Choroid plexus epithelial cell (primary cell): Measurements from ENCODE around the gene CDH18.
"Not testable (repeated sequence)": the region's sequence is repeated elsewhere in the genome, so short reads cannot be mapped to it uniquely, and the experiment has no call there.

ENCODE experiments used
- DNase-seq: peaks from one replicate; pipeline ENCODE4 v3.0.0-alpha.2; 2010; ENCODE audit warnings: low read depth
- H3K4me3 ChIP-seq: 2 replicates; pipeline ENCODE4 v1.5.1; 2011; ENCODE audit warnings: low read depth, mild to moderate bottlenecking, control low read depth, low read length, moderate library complexity
- CTCF ChIP-seq: conservative IDR thresholded peaks from 2 replicates; pipeline ENCODE4 v1.5.1; 2011; ENCODE audit warnings: low read depth, mild to moderate bottlenecking, control low read depth, inconsistent platforms, low read length, moderate library complexity

The CDH18 gene

GRCh38 chr5:19853616-19854240 lies 134.3 kb downstream of the CDH18 start:
- H3K4me3 ChIP-seq, result no peak overlapping the region
- no peak for TF ChIP-seq CTCF
- DNase-seq, result peak; percentile 10

GRCh38 chr5:19837536-19838174 lies 150.3 kb downstream of the CDH18 start:
- TF ChIP-seq CTCF, result no peak
- DNase-seq, result no peak
- H3K4me3 ChIP-seq, result no peak overlapping the region

- no peak overlapping the region for H3K4me3 ChIP-seq
- no peak for TF ChIP-seq CTCF
- DNase-seq, result no peak
These were observed 152.6 kb downstream of the CDH18 start for GRCh38 chr5:19835442-19835841.

GRCh38 chr5:19812720-19813119 lies 175.3 kb downstream of the CDH18 start:
- not testable (repeated sequence) for H3K4me3 ChIP-seq, DNase-seq

DNA sequence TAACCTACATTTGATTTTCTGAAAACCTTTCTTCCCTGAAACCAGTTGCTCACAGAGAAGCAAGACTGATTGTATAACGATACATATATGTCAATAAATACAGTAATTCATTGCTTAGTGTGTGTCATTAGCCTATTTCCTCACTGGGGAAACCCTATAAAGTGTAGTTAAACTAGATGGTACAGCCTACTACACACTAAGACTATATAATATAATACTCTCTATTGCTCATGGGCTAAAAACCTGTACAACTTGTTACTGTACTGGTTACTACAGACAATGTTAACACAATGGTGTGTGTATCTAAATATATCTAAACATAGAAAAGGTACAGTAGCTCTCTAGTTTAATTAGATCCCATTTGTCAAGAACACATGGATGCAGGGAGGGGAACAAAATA lies 181.2 kb downstream of the CDH18 start:
- H3K4me3 ChIP-seq, result no peak overlapping the region
- no peak for TF ChIP-seq CTCF
- DNase-seq, result no peak

DNA sequence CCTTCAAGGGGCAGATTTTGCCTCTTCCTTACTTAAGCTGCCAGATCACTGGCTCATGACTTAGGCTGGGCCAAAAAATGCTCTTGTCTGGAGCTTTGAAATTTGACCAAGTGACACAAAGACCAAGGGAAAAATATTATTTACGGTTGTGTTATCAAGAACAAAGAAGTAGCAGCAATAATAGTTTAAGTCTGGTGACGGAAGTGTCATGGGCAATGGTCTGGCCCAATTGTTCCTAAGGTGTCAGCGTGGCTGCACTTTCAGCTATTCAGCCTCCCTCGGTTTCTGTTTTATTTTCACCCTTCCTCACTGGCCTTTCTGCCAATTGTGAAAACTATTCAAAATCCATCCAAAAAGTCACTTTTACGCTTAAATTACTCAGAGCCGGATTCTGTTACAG lies 185.3 kb downstream of the CDH18 start:
- no peak for DNase-seq
- no peak for TF ChIP-seq CTCF
- H3K4me3 ChIP-seq, result no peak overlapping the region

GRCh38 chr5:19795218-19795617 lies 192.8 kb downstream of the CDH18 start:
- peak; percentile 52 for TF ChIP-seq CTCF
- peak; percentile 53 for DNase-seq

More at GRCh38 chr5:19795218-19795617, 192.8 kb downstream of the CDH18 start:
- H3K4me3 ChIP-seq, result no peak overlapping the region
